C4-2B (cell line): ENCODE measurements around the gene C17orf50.

ENCODE experiments used
- ZFX ChIP-seq: fragments of 450-650 bp; IDR thresholded peaks from 2 replicates; pipeline ENCODE4 v1.6.1; 2017
- TF ChIP-seq, protein P1 (sequence below): fragments of 450-650 bp; conservative IDR thresholded peaks from 2 replicates; pipeline ENCODE4 v1.5.1; 2017; ENCODE audit warnings: mild to moderate bottlenecking

DNA sequence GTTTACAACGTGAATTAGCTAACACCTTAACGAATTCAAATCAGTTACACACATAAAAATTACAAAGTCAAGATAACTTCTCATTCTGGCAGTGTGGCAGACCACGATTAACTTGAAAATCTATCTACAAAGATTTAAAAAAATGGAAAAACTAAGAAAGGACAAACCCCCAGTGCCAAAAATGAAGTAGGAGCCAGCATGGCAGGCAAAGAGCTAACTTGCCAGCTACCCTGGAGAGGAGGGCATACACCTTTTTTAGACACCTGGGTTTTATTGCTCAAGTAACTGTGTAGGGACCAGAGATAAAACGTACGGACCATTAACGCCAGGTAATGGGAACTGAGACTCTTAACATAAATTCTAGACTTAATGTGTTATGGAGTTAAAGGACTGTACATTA lies 51.1 kb downstream of the C17orf50 start:
- TF ChIP-seq, protein P1, sequence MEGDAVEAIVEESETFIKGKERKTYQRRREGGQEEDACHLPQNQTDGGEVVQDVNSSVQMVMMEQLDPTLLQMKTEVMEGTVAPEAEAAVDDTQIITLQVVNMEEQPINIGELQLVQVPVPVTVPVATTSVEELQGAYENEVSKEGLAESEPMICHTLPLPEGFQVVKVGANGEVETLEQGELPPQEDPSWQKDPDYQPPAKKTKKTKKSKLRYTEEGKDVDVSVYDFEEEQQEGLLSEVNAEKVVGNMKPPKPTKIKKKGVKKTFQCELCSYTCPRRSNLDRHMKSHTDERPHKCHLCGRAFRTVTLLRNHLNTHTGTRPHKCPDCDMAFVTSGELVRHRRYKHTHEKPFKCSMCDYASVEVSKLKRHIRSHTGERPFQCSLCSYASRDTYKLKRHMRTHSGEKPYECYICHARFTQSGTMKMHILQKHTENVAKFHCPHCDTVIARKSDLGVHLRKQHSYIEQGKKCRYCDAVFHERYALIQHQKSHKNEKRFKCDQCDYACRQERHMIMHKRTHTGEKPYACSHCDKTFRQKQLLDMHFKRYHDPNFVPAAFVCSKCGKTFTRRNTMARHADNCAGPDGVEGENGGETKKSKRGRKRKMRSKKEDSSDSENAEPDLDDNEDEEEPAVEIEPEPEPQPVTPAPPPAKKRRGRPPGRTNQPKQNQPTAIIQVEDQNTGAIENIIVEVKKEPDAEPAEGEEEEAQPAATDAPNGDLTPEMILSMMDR: no peak
- TF ChIP-seq ZFX: no peak
